Fibroblast of skin of right quadriceps (primary cell): ENCODE data around the gene FLOT1.
"Not testable (repeated sequence)": the region's sequence is repeated elsewhere in the genome, so short reads cannot be mapped to it uniquely, and the experiment has no call there.

ENCODE experiments used
- DNase-seq: peaks from one replicate; pipeline ENCODE4 v3.0.0-alpha.2; 2013

FLOT1 gene

GRCh38 chr6:30744054-30744805, 1.7 kb upstream of the FLOT1 start, which contains the start of gene IER3:
TSS of gene IER3 (minus strand) at chr6:30744547. CDS start at chr6:30744518, 29 bp downstream.
- DNase-seq, result peak; percentile 93

DNA sequence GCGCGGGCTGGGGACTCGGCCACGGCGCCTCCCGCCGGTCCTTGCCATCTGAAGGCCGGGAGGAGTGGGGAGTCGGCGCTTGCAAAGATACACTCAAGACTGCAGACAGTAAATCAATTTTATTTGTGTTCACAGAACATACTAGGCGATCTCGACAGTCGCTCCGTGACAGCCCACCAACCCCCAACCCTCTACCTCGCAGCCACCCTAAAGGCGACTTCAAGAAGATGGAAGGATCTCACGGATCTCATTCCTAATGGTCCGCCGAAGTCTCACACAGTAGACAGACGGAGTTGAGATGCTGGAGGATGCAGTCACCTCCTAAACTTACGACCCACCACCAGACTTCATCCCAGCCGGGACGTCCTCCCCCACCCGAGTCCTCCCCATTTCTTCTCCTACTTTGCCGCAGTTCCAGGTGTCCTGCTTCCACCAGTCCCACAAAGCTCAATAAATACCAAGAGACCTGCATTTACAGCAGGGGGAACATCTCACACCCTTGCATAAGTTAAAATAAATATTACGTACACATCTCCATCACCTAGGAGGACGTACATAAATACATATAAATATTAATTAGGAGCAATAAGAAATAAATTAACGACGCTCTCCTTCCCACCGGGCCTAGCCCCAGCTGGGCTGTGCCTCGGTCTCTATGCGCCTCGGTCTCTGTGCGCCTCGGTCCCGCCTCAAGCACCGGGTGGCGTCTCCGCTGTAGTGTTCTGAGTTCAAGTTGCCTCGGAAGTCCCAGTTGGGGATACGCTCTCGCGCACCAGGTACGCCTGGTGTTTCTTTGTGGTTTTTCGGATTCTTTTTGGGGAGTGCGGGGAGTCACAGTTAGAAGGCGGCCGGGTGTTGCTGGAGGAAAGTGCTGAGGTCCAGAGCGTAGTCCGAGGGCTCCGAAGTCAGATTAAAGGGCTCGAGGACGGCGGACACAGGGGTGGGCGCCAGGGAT, 889 bp upstream of the FLOT1 start:
- no peak for DNase-seq

- DNase-seq, result no peak
These were observed 635 bp downstream of the FLOT1 start for GRCh38 chr6:30741789-30742315.

- DNase-seq, result no peak
These were observed 1.3 kb downstream of the FLOT1 start for GRCh38 chr6:30741063-30741779.

- DNase-seq, result no peak
These were observed 2.0 kb downstream of the FLOT1 start for GRCh38 chr6:30740540-30740870.

DNA sequence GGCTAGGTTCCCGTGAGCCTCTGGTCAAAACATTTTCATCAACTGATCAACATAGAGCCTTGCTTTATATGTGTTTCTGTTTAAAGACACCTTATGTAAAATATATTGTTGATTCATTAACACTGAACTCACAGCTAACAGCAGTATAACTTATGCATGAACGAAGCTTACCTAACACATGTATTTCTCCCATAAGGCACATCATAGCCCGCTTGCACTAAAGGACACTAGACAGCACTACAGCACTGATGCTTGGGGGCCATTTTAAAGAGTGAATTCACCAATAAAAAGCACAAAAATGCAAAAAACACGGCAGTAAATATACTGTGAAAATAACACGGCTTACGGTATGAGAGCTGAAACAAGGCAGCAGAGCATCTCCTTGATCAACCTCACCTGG, 4.0 kb downstream of the FLOT1 start:
- no peak for DNase-seq

- DNase-seq, result no peak
These were observed 6.7 kb downstream of the FLOT1 start for GRCh38 chr6:30735668-30736314.

GRCh38 chr6:30732237-30732943, 10.1 kb downstream of the FLOT1 start:
- no peak for DNase-seq

DNA sequence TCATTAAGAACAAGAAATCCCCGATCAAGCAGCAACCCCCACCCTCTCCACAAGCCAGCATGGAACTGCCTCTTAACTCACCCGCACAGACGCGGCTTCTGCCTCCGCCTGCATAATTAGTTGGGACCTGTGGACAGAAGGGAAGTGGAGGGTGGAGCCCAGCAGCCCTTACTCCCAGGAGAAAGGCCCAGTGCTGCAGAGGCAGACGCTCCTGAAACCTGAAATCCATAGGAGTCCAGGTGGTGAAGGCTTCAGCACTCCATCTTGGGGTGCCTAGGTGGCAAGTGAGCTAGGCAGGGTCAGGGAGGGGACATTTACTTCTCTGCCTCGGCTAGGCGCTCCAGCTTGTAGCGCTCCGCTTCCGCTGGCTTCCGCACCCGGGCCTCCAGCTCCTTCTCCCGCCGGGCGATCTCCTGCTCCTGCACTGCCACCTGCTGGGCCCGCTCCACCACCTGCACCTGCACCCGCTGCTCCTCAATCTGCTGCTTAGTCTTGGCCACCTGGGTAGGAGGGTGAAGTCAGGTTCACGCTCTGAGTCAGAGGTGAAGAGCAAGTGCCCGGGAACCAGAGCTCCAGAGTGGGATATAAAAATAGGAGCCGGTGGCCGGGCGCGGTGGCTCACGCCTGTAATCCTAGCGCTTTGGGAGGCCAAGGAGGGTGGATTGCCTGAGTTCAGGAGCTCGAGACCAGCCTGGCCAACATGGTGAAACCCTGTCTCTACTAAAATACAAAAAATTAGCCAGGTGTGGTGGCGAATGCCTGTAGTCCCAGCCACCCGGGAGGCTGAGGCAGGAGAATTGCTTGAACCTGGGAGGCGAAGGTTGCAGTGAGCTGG, 11.7 kb downstream of the FLOT1 start:
- DNase-seq, result peak; percentile 54

DNA sequence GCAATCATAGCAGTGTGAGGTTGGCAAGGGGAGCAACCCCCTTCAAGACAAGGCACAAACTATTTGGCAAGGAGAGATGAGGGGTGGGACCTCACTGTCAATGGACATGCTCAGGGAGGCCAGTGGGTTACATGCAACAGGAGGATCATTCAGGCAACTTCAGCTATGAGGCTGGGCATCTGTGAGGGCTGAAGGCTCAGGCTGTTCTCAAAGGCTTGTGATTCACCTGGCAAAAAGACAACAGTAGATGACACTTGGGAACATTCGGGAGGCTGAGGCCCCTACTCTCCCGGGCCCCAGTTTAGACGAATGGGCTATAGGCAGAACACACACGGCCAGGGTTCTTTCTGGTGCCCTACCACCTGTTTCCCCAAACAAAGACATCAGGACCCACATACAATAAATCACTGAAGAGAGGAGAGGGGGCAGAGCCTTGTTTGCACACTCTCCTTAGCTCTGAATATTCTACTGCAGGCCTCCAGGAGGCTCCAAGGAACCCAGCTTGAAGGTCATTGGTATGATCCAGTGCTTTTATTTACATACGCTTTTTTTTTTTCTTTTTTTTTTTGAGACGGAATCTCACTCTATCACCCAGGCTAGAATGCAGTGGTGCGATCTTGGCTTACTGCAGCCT, 14.4 kb downstream of the FLOT1 start:
- no peak for DNase-seq

- DNase-seq, result no peak
These were observed 15.7 kb downstream of the FLOT1 start for GRCh38 chr6:30726506-30727413.

GRCh38 chr6:30725713-30726505, 16.6 kb downstream of the FLOT1 start:
- peak; percentile 70 for DNase-seq

DNA sequence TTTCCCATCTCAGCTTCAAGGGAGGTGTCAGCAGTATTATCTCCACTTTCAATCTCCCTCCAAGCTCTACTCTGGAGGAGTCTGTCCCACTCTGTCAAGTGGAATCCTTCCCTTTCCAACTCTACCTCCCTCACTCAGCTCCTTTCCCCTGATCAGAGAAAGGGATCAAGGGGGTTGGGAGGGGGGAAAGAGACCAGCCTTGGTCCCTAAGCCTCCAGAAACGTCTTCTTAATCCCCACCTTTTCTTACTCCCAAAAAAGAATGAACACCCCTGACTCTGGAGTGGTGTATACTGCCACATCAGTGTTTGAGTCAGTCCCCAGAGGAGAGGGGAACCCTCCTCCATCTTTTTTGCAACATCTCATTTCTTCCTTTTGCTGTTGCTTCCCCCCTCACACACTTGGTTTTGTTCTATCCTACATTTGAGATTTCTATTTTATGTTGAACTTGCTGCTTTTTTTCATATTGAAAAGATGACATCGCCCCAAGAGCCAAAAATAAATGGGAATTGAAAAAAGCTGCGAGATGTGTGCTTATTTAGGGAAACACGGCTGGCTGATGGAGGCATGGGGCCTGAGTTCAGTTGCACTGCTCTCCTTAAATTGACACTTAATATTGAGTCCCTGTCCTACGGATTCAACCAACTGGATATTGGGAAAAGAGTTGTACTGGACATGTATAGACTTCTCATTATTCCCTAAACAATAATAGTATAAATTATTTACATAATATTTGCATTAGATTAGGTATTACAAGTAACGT, 17.4 kb downstream of the FLOT1 start:
- no peak for DNase-seq

DNA sequence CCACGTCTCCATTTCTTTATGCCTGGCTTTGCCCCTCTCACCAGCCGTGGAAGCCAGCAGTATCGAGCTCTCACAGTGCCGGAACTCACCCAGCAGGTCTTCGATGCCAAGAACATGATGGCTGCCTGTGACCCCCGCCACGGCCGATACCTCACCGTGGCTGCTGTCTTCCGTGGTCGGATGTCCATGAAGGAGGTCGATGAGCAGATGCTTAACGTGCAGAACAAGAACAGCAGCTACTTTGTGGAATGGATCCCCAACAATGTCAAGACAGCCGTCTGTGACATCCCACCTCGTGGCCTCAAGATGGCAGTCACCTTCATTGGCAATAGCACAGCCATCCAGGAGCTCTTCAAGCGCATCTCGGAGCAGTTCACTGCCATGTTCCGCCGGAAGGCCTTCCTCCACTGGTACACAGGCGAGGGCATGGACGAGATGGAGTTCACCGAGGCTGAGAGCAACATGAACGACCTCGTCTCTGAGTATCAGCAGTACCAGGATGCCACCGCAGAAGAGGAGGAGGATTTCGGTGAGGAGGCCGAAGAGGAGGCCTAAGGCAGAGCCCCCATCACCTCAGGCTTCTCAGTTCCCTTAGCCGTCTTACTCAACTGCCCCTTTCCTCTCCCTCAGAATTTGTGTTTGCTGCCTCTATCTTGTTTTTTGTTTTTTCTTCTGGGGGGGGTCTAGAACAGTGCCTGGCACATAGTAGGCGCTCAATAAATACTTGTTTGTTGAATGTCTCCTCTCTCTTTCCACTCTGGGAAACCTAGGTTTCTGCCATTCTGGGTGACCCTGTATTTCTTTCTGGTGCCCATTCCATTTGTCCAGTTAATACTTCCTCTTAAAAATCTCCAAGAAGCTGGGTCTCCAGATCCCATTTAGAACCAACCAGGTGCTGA, 18.4 kb downstream of the FLOT1 start:
- not testable (repeated sequence) for DNase-seq

GRCh38 chr6:30723159-30723842, 19.2 kb downstream of the FLOT1 start:
- DNase-seq, result not testable (repeated sequence)
